Renal cortical epithelial cell (primary cell): ENCODE data around the gene PEX26. TPM values are rescaled to one million over a fixed set of nuclear protein-coding genes. Genes with fewer than 3 reads are reported as not detected.

Experiments
- total RNA-seq: library from RNA; depleted of rRNA; stranded (reverse); fragments of >200 nt; gene quantifications from 2 replicates; pipeline ENCODE4 v1.2.3, GENCODE V29; 2014

Gene PEX26
- total RNA-seq, 1 donor from 2014 or later = 47.0 TPM

Other genes with a start within 250 kb of the PEX26 start
- gene MICAL3, start 53.4 kb upstream of the PEX26 start, total RNA-seq = 43.9 and 132 TPM in 2 replicates
- 0.35 and 1.2 TPM in 2 replicates for gene TUBA8, start 32.8 kb downstream of the PEX26 start, total RNA-seq
- gene USP18, start 72.2 kb downstream of the PEX26 start, total RNA-seq = 1.7 and 12.7 TPM in 2 replicates